Heart left ventricle (tissue), 16 donors: ENCODE results near the gene CHN2. TPM values are rescaled to one million over a fixed set of nuclear protein-coding genes. Genes with fewer than 3 reads are reported as not detected.

Source experiments
- ATAC-seq, 4 donors: fragments of 200-7000 bp; cut with Tn5 transposase; one replicate each; pipeline ENCODE4 v1.9.1; 2020 to 2022; ENCODE audit warnings: moderate library complexity in 4 of 4, mild to moderate bottlenecking in 3 of 4, moderate number of reproducible peaks in 1 of 4
- DNase-seq, 5 donors: peaks; one replicate each; pipeline ENCODE4 v3.0.0-alpha.2; 2020
- H3K27ac ChIP-seq, 12 donors: fragments of 200-600 bp; sonication (generic) in 4 of 12; one replicate each; pipeline versions ENCODE4 v1.5.0 to v1.8.0; 2016 to 2022; ENCODE audit warnings: mild to moderate bottlenecking in 2 of 12
- H3K27me3 ChIP-seq, 9 donors: fragments of 200-600 bp; sonication (generic) in 2 of 9; one replicate each; pipeline versions ENCODE4 v1.5.1 to v1.8.0; 2016 to 2022; ENCODE audit warnings: mild to moderate bottlenecking in 3 of 9
- H3K36me3 ChIP-seq, 9 donors: fragments of 200-600 bp; sonication (generic) in 2 of 9; one replicate each; pipeline versions ENCODE4 v1.5.0 to v1.8.0; 2018 to 2022; ENCODE audit warnings: mild to moderate bottlenecking in 2 of 9
- H3K4me1 ChIP-seq, 12 donors: fragments of 200-600 bp; sonication (generic) in 4 of 12; one replicate each; pipeline versions ENCODE4 v1.5.0 to v1.8.0; 2016 to 2022; ENCODE audit warnings: mild to moderate bottlenecking in 3 of 12
- H3K4me3 ChIP-seq, 12 donors: fragments of 200-600 bp; sonication (generic) in 4 of 12; one replicate each; pipeline versions ENCODE4 v1.5.0 to v1.8.0; 2017 to 2022; ENCODE audit warnings: mild to moderate bottlenecking in 9 of 12, moderate library complexity in 4 of 12
- H3K9me3 ChIP-seq, 12 donors: fragments of 200-600 bp; sonication (generic) in 4 of 12; one replicate each; pipeline versions ENCODE4 v1.5.0 to v1.8.0; 2016 to 2022; ENCODE audit warnings: mild to moderate bottlenecking in 1 of 12
- POLR2A ChIP-seq, 2 donors: fragments of 450-650 bp; IDR thresholded peaks; one replicate each; pipeline ENCODE4 v1.6.1; 2017; ENCODE audit warnings: antibody characterized with exemption in 2 of 2, mild to moderate bottlenecking in 2 of 2, moderate library complexity in 2 of 2
- WGBS, 4 donors: extraction: QIAGEN DNeasy Blood & Tissue Kit in 2 of 4; methylation state at CpG; one replicate each; pipeline versions ENCODE4 v1.1.5 to v1.1.7; 2013 to 2018; 5-methylcytosine and 5-hydroxymethylcytosine counted together
- intact Hi-C, 10 donors: fragments of 100-400 bp; cut with DNase I; formaldehyde crosslinking; loops; one replicate each; pipeline versions ENCODE4 v1.11.1 to v1.14.2; 2022
- polyA plus RNA-seq, 2 donors: library from polyadenylated mRNA; stranded (reverse); fragments of 200-250 nt; gene quantifications; one replicate each; pipeline ENCODE4 v1.2.3, GENCODE V29; 2013
- total RNA-seq, 9 donors: library from RNA; depleted of rRNA in 2 of 9; stranded (reverse); fragments of >200 nt in 2 of 9; fragmentation: NEBNext Ultra II Directional in 3 of 9; extraction: Animal tissue kit (Norgen Biotek cat#: 25700) in 3 of 9; gene quantifications; one replicate each; pipeline versions ENCODE4 v1.1.0 to v1.2.4, GENCODE V29; 2016 to 2023
- TF ChIP-seq, protein P1 (sequence below), 12 donors: fragments of 200-600 bp; sonication (generic) in 4 of 12; IDR thresholded peaks; one replicate each; pipeline versions ENCODE4 v1.5.0 to v1.8.0; 2018 to 2022; ENCODE audit warnings: antibody characterized with exemption in 12 of 12, mild to moderate bottlenecking in 5 of 12
- donor health status: ischemic (EF 13 %, LVEDD 7.1; RV severe dilation, severe dysfunction).
- donor health status: healthy with polysubstance abuse.
- donor health status: DM: no; HTN: yes; CAD: no.
- donor health status: DM: no; HTN: no; CAD: no.
- donor health status: ischemic (EF 25% LVEDD 6.9; RV normal size, moderate dysfunction).
- donor health status: ischemic (EF 25% LVEDD 5.7; RV mildly dilated, moderate dysfunction).
- donor health status: healthy.
- donor health status: DM: yes; HTN: yes; CAD: no.
- donor health status: ischemic (EF 35%, LVEDD 5.7; RV mildly dilated, moderate dysfunction).
- donor health status: nonischemic (EF 11% LVEDD 7.7; RV severe dilation, severe dysfunction).
- donor health status: DM: yes; HTN: yes; CAD: no.
- donor health status: PGD.
- donor health status: ischemic (EF 29% LVEDD 5.4; RV normal size, mild dysfunction).
- donor health status: nonischemic (EF 23%, LVEDD 6.1; RV moderate dilation, normal function).

CHN2 gene
- total and polyA plus RNA-seq, 11 donors, result 11.2 to 54.4 (median 33.6) TPM

- peaks cover 0 to 12% (median 0%) of the 10 kb centered on the region in 9 donors for H3K36me3 ChIP-seq
- WGBS, 4 donors, result 92 to 94% (median 94%) methylated on average over 9 of the region's 9 CpGs
These were observed 162.1 kb downstream of the CHN2 start for GRCh38 chr7:29356631-29357030.

GRCh38 chr7:29359482-29360093 lies 165.0 kb downstream of the CHN2 start:
- TF ChIP-seq POLR2A (IDR thresholded peaks at IDR 0.05), result no peak
- TF ChIP-seq, protein P1, sequence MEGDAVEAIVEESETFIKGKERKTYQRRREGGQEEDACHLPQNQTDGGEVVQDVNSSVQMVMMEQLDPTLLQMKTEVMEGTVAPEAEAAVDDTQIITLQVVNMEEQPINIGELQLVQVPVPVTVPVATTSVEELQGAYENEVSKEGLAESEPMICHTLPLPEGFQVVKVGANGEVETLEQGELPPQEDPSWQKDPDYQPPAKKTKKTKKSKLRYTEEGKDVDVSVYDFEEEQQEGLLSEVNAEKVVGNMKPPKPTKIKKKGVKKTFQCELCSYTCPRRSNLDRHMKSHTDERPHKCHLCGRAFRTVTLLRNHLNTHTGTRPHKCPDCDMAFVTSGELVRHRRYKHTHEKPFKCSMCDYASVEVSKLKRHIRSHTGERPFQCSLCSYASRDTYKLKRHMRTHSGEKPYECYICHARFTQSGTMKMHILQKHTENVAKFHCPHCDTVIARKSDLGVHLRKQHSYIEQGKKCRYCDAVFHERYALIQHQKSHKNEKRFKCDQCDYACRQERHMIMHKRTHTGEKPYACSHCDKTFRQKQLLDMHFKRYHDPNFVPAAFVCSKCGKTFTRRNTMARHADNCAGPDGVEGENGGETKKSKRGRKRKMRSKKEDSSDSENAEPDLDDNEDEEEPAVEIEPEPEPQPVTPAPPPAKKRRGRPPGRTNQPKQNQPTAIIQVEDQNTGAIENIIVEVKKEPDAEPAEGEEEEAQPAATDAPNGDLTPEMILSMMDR (IDR thresholded peaks at IDR 0.05), result no peak
- Histone ChIP-seq H3K27ac (no peak overlapping the region), H3K4me1 (no peaks in the 10 kb centered on the region), H3K36me3 (peaks cover 0 to 12% (median 3%) of the 10 kb centered on the region in 9 donors), H3K9me3 (no peaks in the 10 kb centered on the region), H3K4me3 (no peak overlapping the region), H3K27me3 (no peaks in the 10 kb centered on the region)
- intact Hi-C loops, result no loop called here
- WGBS, 4 donors, result 82 to 92% (median 87%) methylated on average over 4 of the region's 4 CpGs
- DNase-seq (no peak), ATAC-seq (no peak)

More at GRCh38 chr7:29356631-29357030, 162.1 kb downstream of the CHN2 start:
- intact Hi-C loops, result no loop called here
- DNase-seq (no peak), ATAC-seq (no peak)
- no peak overlapping the region for H3K4me3 ChIP-seq
- TF ChIP-seq, protein P1 (IDR thresholded peaks at IDR 0.05), result no peak
- no peak for TF ChIP-seq POLR2A (IDR thresholded peaks at IDR 0.05)
- no peaks in the 10 kb centered on the region for H3K9me3 ChIP-seq
- no peaks in the 10 kb centered on the region for H3K27me3 ChIP-seq
- H3K27ac ChIP-seq, result no peak overlapping the region
- no peaks in the 10 kb centered on the region for H3K4me1 ChIP-seq

DNA sequence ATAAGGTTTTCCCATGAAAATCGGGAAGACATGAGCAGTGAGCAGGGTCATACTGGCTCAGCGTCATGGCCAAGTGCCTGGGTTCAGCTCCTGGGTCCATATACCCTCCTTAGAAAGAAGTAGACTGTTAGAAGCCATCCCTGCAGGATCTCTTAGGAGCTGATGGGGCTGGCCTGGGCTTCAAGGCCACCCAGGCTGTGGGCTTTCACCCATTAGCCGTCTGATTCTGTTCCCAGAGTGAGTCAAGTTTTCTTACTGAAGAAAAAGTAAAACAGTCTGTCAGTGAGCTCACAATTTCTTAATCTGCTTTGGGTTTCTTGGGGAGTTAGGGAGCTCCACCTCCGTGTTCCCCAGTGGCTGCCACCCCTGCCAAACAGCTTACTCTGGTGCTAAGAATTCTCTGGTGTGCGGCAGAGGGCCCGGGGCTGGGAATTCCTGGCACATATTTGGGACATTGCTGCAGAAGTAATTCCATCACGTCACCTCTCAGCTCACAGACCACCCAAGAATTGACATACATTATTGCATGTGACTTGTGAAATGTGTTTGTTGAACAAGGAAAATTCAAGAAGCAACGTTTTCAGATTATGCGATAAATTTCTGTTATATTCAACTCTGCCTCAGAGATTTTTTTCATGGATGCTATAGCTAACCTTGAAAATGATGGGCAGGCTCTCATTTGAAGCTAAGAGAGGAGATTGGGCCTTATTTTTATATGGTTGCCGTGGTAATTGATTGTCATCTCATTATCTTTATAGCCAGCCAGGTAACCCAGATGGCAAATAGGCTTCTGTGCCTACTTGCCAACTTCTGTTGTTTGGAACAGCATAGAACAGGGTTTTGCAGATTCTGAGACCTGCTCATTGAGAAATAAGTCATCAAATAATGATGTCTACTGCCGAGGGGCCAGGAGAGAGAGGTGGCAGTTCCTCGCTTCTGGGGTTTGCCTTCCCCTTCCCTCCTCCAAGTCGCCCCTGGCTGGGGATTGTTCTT lies 166.4 kb downstream of the CHN2 start:
- Histone ChIP-seq H3K9me3 (no peaks in the 10 kb centered on the region), H3K27ac (no peak overlapping the region), H3K36me3 (peaks cover 0 to 12% (median 3%) of the 10 kb centered on the region in 9 donors), H3K27me3 (no peaks in the 10 kb centered on the region), H3K4me1 (no peaks in the 10 kb centered on the region), H3K4me3 (no peak overlapping the region)
- no peak for TF ChIP-seq POLR2A (IDR thresholded peaks at IDR 0.05)
- TF ChIP-seq, protein P1 (IDR thresholded peaks at IDR 0.05), result no peak
- intact Hi-C loops, result no loop called here
- DNase-seq (no peak), ATAC-seq (no peak)
- 81 to 88% (median 83%) methylated on average over 13 of the region's 13 CpGs for WGBS, 4 donors

GRCh38 chr7:29362380-29362779 lies 167.8 kb downstream of the CHN2 start:
- H3K27me3 ChIP-seq, result no peaks in the 10 kb centered on the region
- DNase-seq (no peak), ATAC-seq (no peak)
- no peak for TF ChIP-seq POLR2A (IDR thresholded peaks at IDR 0.05)
- TF ChIP-seq, protein P1 (IDR thresholded peaks at IDR 0.05), result no peak
- no peaks in the 10 kb centered on the region for H3K9me3 ChIP-seq
- H3K4me1 ChIP-seq, result peaks cover 0 to 5% (median 0%) of the 10 kb centered on the region in 12 donors
- no peak overlapping the region for H3K4me3 ChIP-seq
- WGBS, 4 donors, result 84 to 93% (median 90%) methylated on average over 2 of the region's 2 CpGs
- intact Hi-C loops, result no loop called here
- H3K27ac ChIP-seq, result no peak overlapping the region
- peaks cover 0 to 12% (median 0%) of the 10 kb centered on the region in 9 donors for H3K36me3 ChIP-seq
